SK-N-MC (cell line): ENCODE measurements around the gene ABCC1.

ENCODE experiments used
- EZH2 ChIP-seq: fragments of 200-600 bp; sonication (generic); IDR thresholded peaks from one replicate; pipeline ENCODE4 v1.6.1; 2017; ENCODE audit warnings: antibody characterized with exemption
- POLR2AphosphoS5 ChIP-seq: IDR thresholded peaks from 2 replicates; pipeline ENCODE4 v1.6.1; 2012; ENCODE audit warnings: mild to moderate bottlenecking, low read depth, low read length, borderline replicate concordance

DNA sequence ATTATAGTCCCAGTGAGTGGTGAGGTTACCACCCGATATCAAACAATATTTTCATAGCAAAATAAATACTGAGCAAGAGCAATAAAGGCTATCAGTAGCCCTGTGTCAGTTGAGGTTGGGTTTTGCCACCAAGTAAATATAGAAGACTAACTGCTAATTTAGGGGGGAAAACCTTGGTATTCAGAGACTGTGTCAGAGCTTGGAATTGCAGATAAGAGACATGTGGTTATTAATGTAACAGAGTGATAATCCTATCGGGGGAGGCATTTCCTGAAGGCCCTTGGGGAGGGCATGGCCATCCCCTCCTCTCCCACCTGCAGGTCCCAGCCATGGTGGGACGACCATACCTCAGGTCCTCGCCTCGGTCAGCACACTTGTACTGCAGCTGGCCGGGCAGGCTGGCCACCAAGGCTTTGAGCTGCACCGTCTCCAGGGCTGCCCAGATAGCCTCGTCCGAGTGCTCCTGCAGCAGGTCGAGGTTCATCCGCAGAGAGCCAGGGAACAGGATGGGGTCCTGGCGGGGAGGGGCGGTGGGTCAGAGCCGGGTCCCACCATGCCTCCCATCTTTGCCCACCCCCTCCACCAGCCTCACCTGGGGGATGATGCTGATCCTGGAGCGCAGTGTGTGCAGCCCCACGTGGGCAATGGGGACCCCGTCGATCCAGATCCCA, 205.0 kb downstream of the ABCC1 start:
- TF ChIP-seq EZH2: no peak
- no peak for TF ChIP-seq POLR2AphosphoS5
